Hepatocyte (in vitro differentiated cells): Measurements from ENCODE around the gene SORCS2. TPM values are rescaled to one million over a fixed set of nuclear protein-coding genes. Genes with fewer than 3 reads are reported as not detected.

Experiments
- DNase-seq: peaks from one replicate; pipeline ENCODE4 v3.0.0-alpha.2; 2016; ENCODE audit warnings: low spot score
- H2AFZ ChIP-seq: fragments of 200-600 bp; sonication (generic); 2 replicates; pipeline ENCODE4 v1.6.0; 2016; ENCODE audit warnings: antibody characterized with exemption, mild to moderate bottlenecking
- H3K27ac ChIP-seq: fragments of 200-600 bp; sonication (generic); 2 replicates; pipeline ENCODE4 v1.5.1; 2016; ENCODE audit warnings: mild to moderate bottlenecking
- H3K27me3 ChIP-seq: fragments of 200-600 bp; sonication (generic); 2 replicates; pipeline ENCODE4 v1.6.1; 2016
- H3K36me3 ChIP-seq: fragments of 200-600 bp; sonication (generic); replicated peaks from 2 replicates; pipeline ENCODE4 v1.5.1; 2016; ENCODE audit warnings: low read depth; ENCODE audit not compliant: insufficient read depth
- H3K4me1 ChIP-seq: fragments of 200-600 bp; sonication (generic); 2 replicates; pipeline ENCODE4 v1.5.1; 2016; ENCODE audit warnings: mild to moderate bottlenecking, moderate library complexity; ENCODE audit not compliant: insufficient read depth
- H3K4me2 ChIP-seq: fragments of 200-600 bp; sonication (generic); 2 replicates; pipeline ENCODE4 v1.6.0; 2016
- H3K4me3 ChIP-seq: fragments of 200-600 bp; sonication (generic); 2 replicates; pipeline ENCODE4 v1.5.1; 2016; ENCODE audit warnings: mild to moderate bottlenecking
- H3K79me2 ChIP-seq: fragments of 200-600 bp; sonication (generic); 2 replicates; pipeline ENCODE4 v1.6.0; 2017; ENCODE audit warnings: mild to moderate bottlenecking
- H3K9me2 ChIP-seq: fragments of 200-600 bp; sonication (generic); replicated peaks from 2 replicates; pipeline ENCODE4 v1.6.0; 2017; ENCODE audit warnings: mild to moderate bottlenecking; ENCODE audit not compliant: insufficient read depth
- H3K9me3 ChIP-seq: fragments of 200-600 bp; sonication (generic); 2 replicates; pipeline ENCODE4 v1.5.1; 2016; ENCODE audit warnings: low read depth, mild to moderate bottlenecking
- H4K20me1 ChIP-seq: fragments of 200-600 bp; sonication (generic); 2 replicates; pipeline ENCODE4 v1.6.0; 2016; ENCODE audit warnings: mild to moderate bottlenecking; ENCODE audit not compliant: insufficient read depth, poor library complexity, severe bottlenecking
- CTCF ChIP-seq: fragments of 200-600 bp; sonication (generic); IDR thresholded peaks from 2 replicates; pipeline ENCODE4 v1.5.1; 2016; ENCODE audit warnings: antibody characterized with exemption, mild to moderate bottlenecking; ENCODE audit not compliant: poor library complexity
- EZH2 ChIP-seq: fragments of 200-600 bp; sonication (generic); IDR thresholded peaks from 2 replicates; pipeline ENCODE4 v1.6.1; 2016; ENCODE audit warnings: antibody characterized with exemption, mild to moderate bottlenecking, borderline replicate concordance
- EZH2phosphoT487 ChIP-seq: fragments of 200-600 bp; sonication (generic); IDR thresholded peaks from one replicate; pipeline ENCODE4 v1.6.1; 2018; ENCODE audit warnings: antibody characterized with exemption, mild to moderate bottlenecking, low read depth, moderate library complexity; ENCODE audit not compliant: unreplicated experiment, severe bottlenecking
- WGBS: methylation state at CpG from one replicate; pipeline ENCODE4 v1.1.6; 2016; ENCODE audit warnings: low lambda C conversion rate; ENCODE audit errors: missing lambda C conversion rate; 5-methylcytosine and 5-hydroxymethylcytosine counted together
- polyA plus RNA-seq: library from polyadenylated mRNA; unstranded; fragments of >200 nt; fragmentation: Nextera tagmentation; extraction: Ambion mirVana; gene quantifications from 2 replicates; pipeline ENCODE4 v1.2.1, GENCODE V29; 2016
- total RNA-seq: library from RNA; depleted of rRNA; stranded (reverse); fragments of >200 nt; gene quantifications from 2 replicates; pipeline ENCODE4 v1.2.3, GENCODE V29; 2014

The SORCS2 gene
- total and polyA plus RNA-seq, 2 experiments from 2014 or later, result 1.6 to 4.8 TPM

- no peaks in the 10 kb centered on the region for H3K36me3 ChIP-seq
- TF ChIP-seq CTCF (no peak), EZH2 (no peak), EZH2phosphoT487 (no peak)
- no peak for DNase-seq
- H2AFZ ChIP-seq, result no peak overlapping the region
- H3K4me3 ChIP-seq, result no peak overlapping the region
- H3K4me1 ChIP-seq, result no peaks in the 10 kb centered on the region
- no peaks in the 10 kb centered on the region for H3K9me2 ChIP-seq
- H4K20me1 ChIP-seq, result no peaks in the 10 kb centered on the region
- no peaks in the 10 kb centered on the region for H3K9me3 ChIP-seq
- 89% methylated on average over 6 of the region's 6 CpGs for WGBS
- H3K27me3 ChIP-seq, result no peaks in the 10 kb centered on the region
- H3K27ac ChIP-seq, result no peak overlapping the region
- no peaks in the 10 kb centered on the region for H3K79me2 ChIP-seq
- H3K4me2 ChIP-seq, result no peak overlapping the region
These were observed 482.8 kb downstream of the SORCS2 start for GRCh38 chr4:7675136-7675535.

- no peak overlapping the region for H3K4me3 ChIP-seq
- H3K9me2 ChIP-seq, result no peaks in the 10 kb centered on the region
- no peaks in the 10 kb centered on the region for H3K4me1 ChIP-seq
- H3K27ac ChIP-seq, result no peak overlapping the region
- TF ChIP-seq CTCF, result no peak
- TF ChIP-seq EZH2phosphoT487, result no peak
- no peak for TF ChIP-seq EZH2
- 95% methylated on average over 27 of the region's 28 CpGs for WGBS
- no peak for DNase-seq
- no peak overlapping the region for H2AFZ ChIP-seq
- H3K27me3 ChIP-seq, result no peaks in the 10 kb centered on the region
- no peaks in the 10 kb centered on the region for H3K36me3 ChIP-seq
- H4K20me1 ChIP-seq, result no peaks in the 10 kb centered on the region
- H3K79me2 ChIP-seq, result no peaks in the 10 kb centered on the region
- H3K9me3 ChIP-seq, result no peaks in the 10 kb centered on the region
- no peak overlapping the region for H3K4me2 ChIP-seq
These were observed 483.4 kb downstream of the SORCS2 start for GRCh38 chr4:7675612-7676320.

GRCh38 chr4:7676398-7676922, 484.1 kb downstream of the SORCS2 start:
- no peak for DNase-seq
- Histone ChIP-seq H2AFZ (no peak overlapping the region), H3K79me2 (no peaks in the 10 kb centered on the region), H3K4me3 (no peak overlapping the region), H4K20me1 (no peaks in the 10 kb centered on the region), H3K27me3 (no peaks in the 10 kb centered on the region), H3K9me2 (no peaks in the 10 kb centered on the region), H3K36me3 (no peaks in the 10 kb centered on the region), H3K4me2 (no peak overlapping the region), H3K27ac (no peak overlapping the region), H3K4me1 (no peaks in the 10 kb centered on the region), H3K9me3 (no peaks in the 10 kb centered on the region)
- WGBS, result 62% methylated on average over 2 of the region's 4 CpGs
- TF ChIP-seq CTCF (no peak), EZH2phosphoT487 (no peak), EZH2 (no peak)
